ENCODE measurements around the gene LGALS16.

GRCh38 chr19:39676004-39676403, 20.3 kb downstream of the LGALS16 start:
- TF ChIP-seq ELF4 (IDR thresholded peaks at IDR 0.05), result no peak
- TF ChIP-seq SUZ12 (IDR thresholded peaks at IDR 0.05), result no peak
- TF ChIP-seq FOXK2 (IDR thresholded peaks at IDR 0.05), result no peak

Measured in HEK293T (cell line).